T-cell (primary cell): Measurements from ENCODE around the gene TUBGCP2. TPM values are rescaled to one million over a fixed set of nuclear protein-coding genes. Genes with fewer than 3 reads are reported as not detected.

Experiments
- ATAC-seq, 4 experiments: fragments of 200-7000 bp in 3 of 4; fragments of 150-1000 bp in 1 of 4; cut with Tn5 transposase; replicated peaks in 1 of 4; 1 replicate in 3 of 4; 2 replicates in 1 of 4; pipeline ENCODE4 v1.10.0; 2021; ENCODE audit warnings: moderate library complexity in 3 of 4, mild to moderate bottlenecking in 2 of 4, moderate number of reproducible peaks in 1 of 4
- CTCF ChIA-PET, 2 donors: fragments of 300-600 bp; sonication (Branson Sonifier 250); formaldehyde crosslinking; loops; one replicate each; lab custom pipeline; 2022; ENCODE audit warnings: antibody characterized with exemption in 2 of 2; lab: Charles Lee
- POLR2A ChIA-PET, 2 donors: fragments of 300-600 bp; sonication (Branson Sonifier 250); formaldehyde crosslinking; loops; one replicate each; lab custom pipeline; 2022; ENCODE audit warnings: antibody characterized with exemption in 2 of 2; lab: Charles Lee
- DNase-seq, 35 experiments: peaks; one replicate each; pipeline versions ENCODE4 v3.0.0 to v3.0.0-alpha.2; 2013 to 2023
- H3K27ac ChIP-seq: one replicate; pipeline ENCODE4 v1.5.1; 2013; ENCODE audit warnings: low read length
- H3K27me3 ChIP-seq, 2 experiments: replicated peaks in 1 of 2; 1 replicate in 1 of 2; 2 replicates in 1 of 2; pipeline versions ENCODE4 v1.6.1 to v1.7.0; 2013; ENCODE audit warnings: low read length in 1 of 2, mixed read lengths in 1 of 2; ENCODE audit not compliant: control insufficient read depth in 2 of 2, insufficient read depth in 2 of 2; ENCODE audit errors: extremely low read depth in 1 of 2
- H3K36me3 ChIP-seq, 2 donors: 1 replicate in 1 of 2; 2 replicates in 1 of 2; pipeline versions ENCODE4 v1.6.1 to v1.7.0; 2013; ENCODE audit warnings: low read length in 1 of 2; ENCODE audit not compliant: control insufficient read depth in 2 of 2, insufficient read depth in 1 of 2; ENCODE audit errors: extremely low read depth in 1 of 2
- H3K4me1 ChIP-seq, 2 experiments: 1 replicate in 1 of 2; 2 replicates in 1 of 2; pipeline versions ENCODE4 v1.6.1 to v1.7.0; 2013; ENCODE audit warnings: low read length in 2 of 2, mixed read lengths in 1 of 2; ENCODE audit not compliant: insufficient read depth in 2 of 2, control insufficient read depth in 1 of 2; ENCODE audit errors: extremely low read depth in 1 of 2
- H3K4me3 ChIP-seq, 2 donors: 1 replicate in 1 of 2; 2 replicates in 1 of 2; pipeline versions ENCODE4 v1.5.1 to v1.7.0; 2013; ENCODE audit warnings: mild to moderate bottlenecking in 2 of 2, low read length in 1 of 2, moderate library complexity in 1 of 2; ENCODE audit not compliant: control insufficient read depth in 1 of 2; ENCODE audit errors: extremely low read depth in 1 of 2
- H3K9me3 ChIP-seq: 2 replicates; pipeline ENCODE4 v1.7.0; 2013
- H3K27ac Mint-ChIP-seq, 2 donors: one replicate each; pipeline ENCODE4 v1.8.0; 2020 to 2021; ENCODE audit warnings: mild to moderate bottlenecking in 2 of 2, mixed read lengths in 2 of 2
- H3K27me3 Mint-ChIP-seq, 2 donors: one replicate each; pipeline ENCODE4 v1.8.0; 2021 to 2022; ENCODE audit warnings: mixed read lengths in 2 of 2
- H3K36me3 Mint-ChIP-seq: one replicate; pipeline ENCODE4 v1.8.0; 2021; ENCODE audit warnings: mixed read lengths
- H3K4me1 Mint-ChIP-seq, 3 donors: one replicate each; pipeline ENCODE4 v1.8.0; 2020 to 2022; ENCODE audit warnings: mixed read lengths in 3 of 3, mild to moderate bottlenecking in 1 of 3
- H3K4me3 Mint-ChIP-seq, 3 donors: one replicate each; pipeline ENCODE4 v1.8.0; 2020 to 2022; ENCODE audit warnings: mild to moderate bottlenecking in 3 of 3, mixed read lengths in 3 of 3, moderate library complexity in 3 of 3
- H3K9me3 Mint-ChIP-seq, 3 donors: one replicate each; pipeline ENCODE4 v1.8.0; 2020 to 2022; ENCODE audit warnings: mixed read lengths in 3 of 3
- WGBS: methylation state at CpG from one replicate; pipeline ENCODE4 v1.1.5; 2013; ENCODE audit warnings: missing lambda C conversion rate; ENCODE audit not compliant: insufficient coverage; 5-methylcytosine and 5-hydroxymethylcytosine counted together
- total RNA-seq, 35 experiments: library from RNA in 6 of 35; stranded (reverse) in 6 of 35; fragments of 120-200 nt in 1 of 35; gene quantifications; one replicate each; pipeline versions ENCODE4 v1.2.1 to v1.2.4 and lab custom pipeline; 2013 to 2026

TUBGCP2 gene
- total RNA-seq, 5 donors from 2014 or later (not counting 1 experiment from before 2014, with no cell fraction given): 64.5 to 80.8 (median 72.7) TPM

- ATAC-seq: no peak
- 84% methylated on average over 10 of the region's 12 CpGs for WGBS
- Histone ChIP-seq H3K4me3 (no peak overlapping the region), H3K4me1 (no peaks in the 10 kb centered on the region), H3K36me3 (no peaks in the 10 kb centered on the region), H3K9me3 (no peaks in the 10 kb centered on the region), H3K27me3 (peaks cover 0 to 50% of the 10 kb centered on the region in 2 experiments), H3K27ac (no peak overlapping the region)
- ChIA-PET CTCF (no interaction called here), POLR2A (no interaction called here)
- H3K4me3 Mint-ChIP-seq: no peak overlapping the region
- H3K9me3 Mint-ChIP-seq: no peaks in the 10 kb centered on the region
- H3K36me3 Mint-ChIP-seq: no peaks in the 10 kb centered on the region
- no peak for DNase-seq
- peaks cover 13 to 25% of the 10 kb centered on the region in 2 donors for H3K27me3 Mint-ChIP-seq
- H3K27ac Mint-ChIP-seq: no peak overlapping the region
- no peaks in the 10 kb centered on the region for H3K4me1 Mint-ChIP-seq
Measured at GRCh38 chr10:133350283-133350949, 41.7 kb upstream of the TUBGCP2 start.

- Histone ChIP-seq H3K36me3 (no peaks in the 10 kb centered on the region), H3K4me3 (no peak overlapping the region), H3K9me3 (no peaks in the 10 kb centered on the region), H3K4me1 (no peaks in the 10 kb centered on the region), H3K27me3 (peaks cover 0 to 59% of the 10 kb centered on the region in 2 experiments), H3K27ac (no peak overlapping the region)
- ATAC-seq: no peak
- 80% methylated on average over 6 of the region's 9 CpGs for WGBS
- Mint-ChIP-seq H3K9me3 (no peaks in the 10 kb centered on the region), H3K27me3 (peaks cover 16 to 33% of the 10 kb centered on the region in 2 donors), H3K27ac (no peak overlapping the region), H3K36me3 (no peaks in the 10 kb centered on the region), H3K4me1 (no peaks in the 10 kb centered on the region), H3K4me3 (no peak overlapping the region)
- POLR2A ChIA-PET: no interaction called here
- no peak for DNase-seq
- CTCF ChIA-PET: no interaction called here
Measured at GRCh38 chr10:133349577-133350011, 40.9 kb upstream of the TUBGCP2 start.

DNA sequence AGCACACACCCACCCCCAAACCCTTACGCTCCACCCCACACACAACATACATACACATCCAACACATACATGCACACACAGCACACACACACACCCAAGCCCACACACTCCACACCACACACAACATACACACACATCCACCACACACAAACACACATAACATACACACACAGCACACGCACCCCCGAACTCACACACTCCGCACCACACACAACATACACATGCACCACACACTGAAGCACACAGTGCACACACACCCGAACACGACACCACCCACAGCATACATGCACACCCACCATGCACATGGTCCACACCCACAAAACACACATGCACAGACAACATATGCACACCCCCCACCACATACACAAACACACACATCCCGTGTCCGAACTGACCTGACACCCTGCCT lies 40.5 kb upstream of the TUBGCP2 start:
- ATAC-seq: no peak
- Mint-ChIP-seq H3K27me3 (peaks cover 19 to 37% of the 10 kb centered on the region in 2 donors), H3K9me3 (no peaks in the 10 kb centered on the region), H3K4me1 (no peaks in the 10 kb centered on the region), H3K36me3 (no peaks in the 10 kb centered on the region), H3K27ac (no peak overlapping the region), H3K4me3 (no peak overlapping the region)
- POLR2A ChIA-PET: no interaction called here
- Histone ChIP-seq H3K4me1 (no peaks in the 10 kb centered on the region), H3K27me3 (peaks cover 0 to 63% of the 10 kb centered on the region in 2 experiments), H3K27ac (no peak overlapping the region), H3K36me3 (no peaks in the 10 kb centered on the region), H3K9me3 (no peaks in the 10 kb centered on the region), H3K4me3 (no peak overlapping the region)
- DNase-seq: no peak
- CTCF ChIA-PET: no interaction called here
- 89% methylated on average over 8 of the region's 8 CpGs for WGBS

DNA sequence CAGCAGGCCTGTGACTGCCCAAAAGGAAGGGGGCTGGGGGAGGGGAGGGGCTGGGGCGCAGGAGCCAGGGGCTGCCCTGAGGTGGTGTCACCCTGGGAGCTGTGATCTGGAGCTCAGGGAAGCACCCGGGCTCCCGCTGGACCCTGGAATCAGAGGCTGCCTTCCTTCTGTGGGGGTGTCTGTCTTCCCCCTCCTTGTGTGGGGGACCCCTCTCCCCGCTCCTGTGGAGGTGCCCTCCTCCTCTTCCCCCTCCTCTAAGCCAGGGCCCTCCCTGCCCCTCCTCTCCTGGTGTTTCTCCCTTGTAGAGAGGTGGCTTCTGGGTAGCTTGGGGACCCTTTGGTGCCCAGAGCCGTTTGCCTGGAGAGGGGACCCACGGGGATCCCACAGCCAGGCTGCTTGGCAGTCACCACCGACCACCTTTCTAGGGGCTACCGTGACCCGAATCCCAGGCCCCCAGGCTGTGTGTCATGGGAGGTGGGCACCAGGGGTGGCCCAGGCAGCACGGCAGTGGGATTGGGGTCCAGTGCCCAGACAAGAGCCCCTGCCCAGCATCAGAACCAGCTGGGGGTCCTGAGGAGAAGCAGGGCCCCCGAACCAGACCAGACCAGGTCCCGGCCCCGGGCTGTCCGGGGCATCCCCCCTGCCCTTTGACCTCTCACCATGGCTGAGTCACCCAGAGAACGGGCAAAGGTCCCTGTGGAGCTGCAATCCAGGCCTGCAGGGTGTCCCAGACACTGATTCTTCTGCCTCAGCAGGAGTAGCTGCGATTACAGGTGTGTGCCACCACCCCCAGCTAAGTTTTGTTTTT lies 39.2 kb upstream of the TUBGCP2 start:
- Mint-ChIP-seq H3K4me3 (no peak overlapping the region), H3K36me3 (no peaks in the 10 kb centered on the region), H3K27ac (no peak overlapping the region), H3K4me1 (no peaks in the 10 kb centered on the region), H3K9me3 (no peaks in the 10 kb centered on the region), H3K27me3 (peaks cover 26 to 46% of the 10 kb centered on the region in 2 donors)
- Histone ChIP-seq H3K4me1 (no peaks in the 10 kb centered on the region), H3K36me3 (no peaks in the 10 kb centered on the region), H3K9me3 (no peaks in the 10 kb centered on the region), H3K27me3 (peaks cover 0 to 73% of the 10 kb centered on the region in 2 experiments), H3K4me3 (no peak overlapping the region), H3K27ac (no peak overlapping the region)
- ChIA-PET CTCF (no interaction called here), POLR2A (no interaction called here)
- WGBS: 72% methylated on average over 11 of the region's 16 CpGs
- no peak for DNase-seq
- ATAC-seq: no peak

DNA sequence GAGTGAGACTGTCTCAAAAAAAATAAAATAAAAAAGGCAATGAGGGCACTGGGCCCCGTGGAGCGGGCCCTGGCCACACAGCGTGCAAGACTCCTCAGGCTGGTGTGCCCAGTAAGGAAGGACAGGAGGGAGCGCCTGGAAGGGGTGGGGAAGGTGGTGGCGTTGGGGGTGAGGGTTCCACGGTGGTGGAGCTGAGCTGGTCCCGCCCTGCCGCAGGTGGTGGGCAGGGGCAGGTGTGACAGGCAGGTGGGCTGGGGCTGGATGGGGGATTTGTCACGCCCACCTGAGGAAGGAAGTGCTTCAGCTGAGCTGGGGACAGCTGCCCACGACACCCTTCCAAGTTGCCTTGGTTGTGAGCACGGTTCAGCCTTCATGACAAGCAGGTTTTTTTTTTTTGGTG lies 37.7 kb upstream of the TUBGCP2 start:
- CTCF ChIA-PET: no interaction called here
- Mint-ChIP-seq H3K36me3 (no peaks in the 10 kb centered on the region), H3K27ac (no peak overlapping the region), H3K27me3 (peaks cover 32 to 52% of the 10 kb centered on the region in 2 donors), H3K9me3 (no peaks in the 10 kb centered on the region), H3K4me1 (no peaks in the 10 kb centered on the region), H3K4me3 (no peak overlapping the region)
- Histone ChIP-seq H3K36me3 (no peaks in the 10 kb centered on the region), H3K9me3 (no peaks in the 10 kb centered on the region), H3K4me3 (no peak overlapping the region), H3K27ac (no peak overlapping the region), H3K4me1 (no peaks in the 10 kb centered on the region), H3K27me3 (peaks cover 0 to 87% of the 10 kb centered on the region in 2 experiments)
- WGBS: 49% methylated on average over 10 of the region's 11 CpGs
- POLR2A ChIA-PET: no interaction called here
- no peak for DNase-seq
- ATAC-seq: no peak

DNA sequence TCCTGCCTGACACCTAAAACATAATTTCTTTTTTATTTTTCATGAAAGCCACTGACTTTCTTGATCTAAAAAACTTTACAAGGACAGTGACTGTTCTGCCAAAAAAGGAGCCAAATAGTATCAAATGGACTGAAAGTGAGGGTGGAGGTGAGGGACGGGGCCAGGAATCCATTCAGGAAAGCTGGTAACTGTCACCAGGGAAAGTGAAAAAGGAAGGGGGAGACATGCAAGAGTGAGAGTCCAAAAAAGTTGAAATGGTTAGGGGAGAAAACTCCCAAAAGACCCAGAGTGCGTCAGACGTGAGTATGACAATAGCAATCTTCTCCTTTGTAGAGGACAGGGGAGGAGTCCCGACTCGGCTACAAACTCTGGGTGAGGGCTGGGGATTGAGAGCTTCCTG lies 35.6 kb upstream of the TUBGCP2 start:
- Mint-ChIP-seq H3K36me3 (no peaks in the 10 kb centered on the region), H3K27me3 (peaks cover 30 to 54% of the 10 kb centered on the region in 2 donors), H3K9me3 (no peaks in the 10 kb centered on the region), H3K27ac (no peak overlapping the region), H3K4me3 (no peak overlapping the region), H3K4me1 (no peaks in the 10 kb centered on the region)
- H3K4me1 ChIP-seq: no peaks in the 10 kb centered on the region
- POLR2A ChIA-PET: no interaction called here
- no peaks in the 10 kb centered on the region for H3K36me3 ChIP-seq
- DNase-seq (no peak), ATAC-seq (no peak)
- peaks cover 0 to 79% of the 10 kb centered on the region in 2 experiments for H3K27me3 ChIP-seq
- 92% methylated on average over 3 of the region's 5 CpGs for WGBS
- H3K27ac ChIP-seq: no peak overlapping the region
- no peaks in the 10 kb centered on the region for H3K9me3 ChIP-seq
- H3K4me3 ChIP-seq: no peak overlapping the region
- CTCF ChIA-PET: interaction anchor here in 1 of 2 donors (1.1 kb wide), 1 partner anchor 15 kb away, joined by 3 read pairs; no protein-coding TSS in a partner anchor
